CD8-positive, alpha-beta memory T cell (primary cell): ENCODE results near the gene HDGF. TPM values are rescaled to one million over a fixed set of nuclear protein-coding genes. Genes with fewer than 3 reads are reported as not detected.

ENCODE experiments used
- CTCF ChIA-PET: fragments of 350-600 bp; sonication (Branson Sonifier 250); formaldehyde crosslinking; loops from one replicate; lab custom pipeline; 2021; ENCODE audit warnings: antibody characterized with exemption; lab: Charles Lee
- POLR2A ChIA-PET: fragments of 350-600 bp; sonication (Branson Sonifier 250); formaldehyde crosslinking; loops from one replicate; lab custom pipeline; 2021; ENCODE audit warnings: antibody characterized with exemption; lab: Charles Lee
- DNase-seq, 5 donors: peaks; one replicate each; pipeline versions ENCODE4 v3.0.0 to v3.0.0-alpha.2; 2020 to 2022; ENCODE audit warnings: mixed read lengths in 1 of 5
- H3K27ac ChIP-seq: one replicate; pipeline ENCODE4 v1.7.0; 2013; ENCODE audit warnings: low read depth, mild to moderate bottlenecking, low read length, moderate library complexity
- H3K27me3 ChIP-seq: 2 replicates; pipeline ENCODE4 v1.7.0; 2013; ENCODE audit warnings: low read length, mild to moderate bottlenecking; ENCODE audit not compliant: insufficient read depth, poor library complexity, severe bottlenecking
- H3K36me3 ChIP-seq: 2 replicates; pipeline ENCODE4 v1.7.0; 2013; ENCODE audit warnings: mild to moderate bottlenecking, low read length, moderate library complexity; ENCODE audit not compliant: insufficient read depth
- H3K4me1 ChIP-seq: 2 replicates; pipeline ENCODE4 v1.7.0; 2013; ENCODE audit warnings: mild to moderate bottlenecking, low read length, moderate library complexity; ENCODE audit not compliant: insufficient read depth
- H3K4me3 ChIP-seq: 2 replicates; pipeline ENCODE4 v1.7.0; 2013; ENCODE audit warnings: mild to moderate bottlenecking, low read length
- H3K9me3 ChIP-seq: 2 replicates; pipeline ENCODE4 v1.7.0; 2013; ENCODE audit warnings: mild to moderate bottlenecking, low read length
- H3K27ac Mint-ChIP-seq, 8 donors: one replicate each; pipeline ENCODE4 v1.8.0; 2020 to 2021; ENCODE audit warnings: mixed read lengths in 8 of 8, mild to moderate bottlenecking in 6 of 8, inconsistent platforms in 3 of 8, moderate library complexity in 3 of 8
- H3K27me3 Mint-ChIP-seq, 2 donors: one replicate each; pipeline ENCODE4 v1.8.0; 2020 to 2021; ENCODE audit warnings: mixed read lengths in 2 of 2, mild to moderate bottlenecking in 1 of 2, moderate library complexity in 1 of 2
- H3K36me3 Mint-ChIP-seq, 3 donors: one replicate each; pipeline ENCODE4 v1.8.0; 2020 to 2021; ENCODE audit warnings: mixed read lengths in 3 of 3, inconsistent platforms in 1 of 3, mild to moderate bottlenecking in 1 of 3
- H3K4me1 Mint-ChIP-seq, 3 donors: one replicate each; pipeline ENCODE4 v1.8.0; 2020 to 2021; ENCODE audit warnings: mixed read lengths in 3 of 3, inconsistent platforms in 1 of 3, mild to moderate bottlenecking in 1 of 3
- H3K4me3 Mint-ChIP-seq, 7 donors: one replicate each; pipeline ENCODE4 v1.8.0; 2020 to 2021; ENCODE audit warnings: mixed read lengths in 7 of 7, mild to moderate bottlenecking in 6 of 7, moderate library complexity in 4 of 7, inconsistent platforms in 2 of 7
- H3K9me3 Mint-ChIP-seq, 5 donors: one replicate each; pipeline ENCODE4 v1.8.0; 2020 to 2022; ENCODE audit warnings: mixed read lengths in 5 of 5, mild to moderate bottlenecking in 3 of 5, moderate library complexity in 2 of 5, inconsistent platforms in 1 of 5
- polyA plus RNA-seq: library from polyadenylated mRNA; unstranded; fragments of 300-500 nt; fragmentation: Illumina TruSeq; gene quantifications from one replicate; pipeline ENCODE4 v1.2.3, GENCODE V29; 2021
- total RNA-seq, 2 experiments: library from RNA; stranded (reverse); gene quantifications; one replicate each; pipeline ENCODE4 v1.2.3, GENCODE V29; 2021

HDGF gene
- total and polyA plus RNA-seq, 3 experiments from 2014 or later = 46.0 to 299 (median 297) TPM

DNA sequence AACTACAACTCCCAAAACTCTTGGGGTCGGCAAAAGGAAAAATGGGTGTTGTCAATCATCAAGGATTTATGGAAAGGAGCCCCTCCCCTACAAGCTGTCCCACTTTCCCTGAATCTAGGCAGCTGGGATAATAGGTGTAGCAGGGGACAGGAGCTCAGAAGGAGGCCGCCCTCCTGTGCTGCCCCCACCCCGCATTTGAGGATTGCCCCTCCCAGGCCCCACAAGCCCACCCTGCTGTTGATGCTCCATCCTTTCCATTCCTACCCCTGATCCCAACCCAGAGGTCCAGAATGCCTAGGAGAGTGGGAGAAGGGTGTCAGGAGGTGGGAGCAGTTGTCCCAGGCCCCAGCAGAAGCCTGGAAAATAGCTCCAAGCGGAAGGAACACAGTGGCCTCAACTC lies 8.7 kb downstream of the HDGF start:
- H3K27ac Mint-ChIP-seq = peak overlapping the region in 5 of 8 donors; percentile 17 to 99 (median 92)
- peaks cover 42 to 59% (median 56%) of the 10 kb centered on the region in 3 donors for H3K4me1 Mint-ChIP-seq
- no peaks in the 10 kb centered on the region for H3K9me3 Mint-ChIP-seq
- no peak overlapping the region for H3K4me3 ChIP-seq
- no peaks in the 10 kb centered on the region for H3K27me3 ChIP-seq
- peaks cover 7% of the 10 kb centered on the region for H3K36me3 ChIP-seq
- ChIA-PET CTCF (interaction anchor here (7.1 kb wide), 1 partner anchor 16 kb away, joined by 58 read pairs; the partner anchor contains the start of genes ISG20L2 and METTL25B), POLR2A (interaction anchor here (2.9 kb wide), 1 partner anchor 9 kb away, joined by 42 read pairs; the partner anchor contains the start of gene HDGF)
- H3K27ac ChIP-seq = no peak overlapping the region
- peak overlapping the region in 1 of 7 donors; percentile 29 for H3K4me3 Mint-ChIP-seq
- H3K9me3 ChIP-seq = no peaks in the 10 kb centered on the region
- DNase-seq = no peak
- H3K27me3 Mint-ChIP-seq = no peaks in the 10 kb centered on the region
- peaks cover 46% of the 10 kb centered on the region for H3K4me1 ChIP-seq
- H3K36me3 Mint-ChIP-seq = peaks cover 3 to 57% (median 8%) of the 10 kb centered on the region in 3 donors

DNA sequence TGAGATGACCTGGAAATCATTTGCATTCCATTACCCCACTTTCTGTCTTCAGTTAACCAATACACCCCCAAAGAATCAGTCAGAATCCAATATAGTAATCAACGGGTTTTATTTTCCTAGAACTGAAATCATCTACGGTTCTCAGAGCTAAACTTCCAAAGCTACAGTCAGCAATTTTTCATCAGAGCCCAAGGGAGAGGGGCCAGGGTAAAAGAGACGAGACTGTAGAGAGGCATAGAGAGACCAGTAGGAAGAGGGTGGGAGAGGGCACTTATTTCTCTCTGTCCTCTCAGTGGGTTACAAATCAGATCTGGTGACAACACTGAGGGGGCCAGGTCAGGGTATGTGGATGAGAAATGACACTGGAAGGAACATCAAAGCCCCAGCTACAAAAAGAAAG lies 9.5 kb downstream of the HDGF start:
- Histone ChIP-seq H3K27ac (no peak overlapping the region), H3K27me3 (no peaks in the 10 kb centered on the region), H3K9me3 (no peaks in the 10 kb centered on the region), H3K36me3 (peaks cover 15% of the 10 kb centered on the region), H3K4me1 (peaks cover 40% of the 10 kb centered on the region), H3K4me3 (no peak overlapping the region)
- DNase-seq = no peak
- ChIA-PET POLR2A (interaction anchor here (2.1 to 2.9 kb wide), 3 partner anchors 10 to 25 kb away, joined by 42 to 45 read pairs (median 42); partner anchors contain the start of genes HDGF, ISG20L2, METTL25B and PRCC), CTCF (interaction anchor here (1.7 to 7.1 kb wide), 4 partner anchors 10 to 118 kb away, joined by 6 to 58 read pairs (median 12); partner anchors contain the start of genes HDGF, ISG20L2, METTL25B and NTRK1)
- Mint-ChIP-seq H3K27me3 (no peaks in the 10 kb centered on the region), H3K9me3 (no peaks in the 10 kb centered on the region), H3K4me3 (peak overlapping the region in 4 of 7 donors; percentile 2 to 97 (median 24)), H3K27ac (peak overlapping the region; percentile 92 to 99 (median 98)), H3K4me1 (peaks cover 35 to 51% (median 50%) of the 10 kb centered on the region in 3 donors), H3K36me3 (peaks cover 3 to 65% (median 8%) of the 10 kb centered on the region in 3 donors)

DNA sequence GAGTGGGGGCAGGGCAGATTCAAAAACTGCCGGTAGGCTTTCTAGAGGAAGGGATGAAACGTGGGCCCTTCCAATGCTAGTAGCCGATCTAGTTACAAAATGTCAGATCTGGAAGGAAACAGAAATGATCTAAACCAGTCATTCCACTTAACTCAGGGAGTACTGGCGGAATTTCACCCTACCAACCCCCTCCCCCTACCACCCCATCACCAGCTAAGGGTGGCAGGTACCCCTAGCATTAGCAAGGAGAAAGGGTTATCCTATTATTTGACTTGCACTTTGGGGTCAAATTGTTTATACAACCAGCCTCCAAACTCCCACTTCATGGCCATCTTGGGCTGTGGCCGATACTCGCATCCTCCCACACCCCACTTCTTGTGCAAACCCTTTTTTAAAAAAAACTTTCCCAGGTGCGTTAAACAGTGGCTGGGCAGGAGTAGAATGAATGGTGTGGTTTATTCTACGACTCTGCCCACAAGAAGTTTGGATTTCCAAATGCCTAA lies 9.9 kb downstream of the HDGF start:
- ChIA-PET CTCF (interaction anchor here (1.0 to 7.1 kb wide), 9 partner anchors 10 to 133 kb away, joined by 3 to 58 read pairs (median 8); partner anchors contain the start of genes HDGF, ISG20L2, METTL25B and NTRK1), POLR2A (interaction anchor here (2.1 to 2.9 kb wide), 3 partner anchors 10 to 25 kb away, joined by 42 to 45 read pairs (median 42); partner anchors contain the start of genes HDGF, ISG20L2, METTL25B and PRCC)
- Mint-ChIP-seq H3K36me3 (peaks cover 3 to 70% (median 8%) of the 10 kb centered on the region in 3 donors), H3K4me3 (peak overlapping the region; percentile 93 to 97 (median 94)), H3K4me1 (peaks cover 33 to 47% (median 47%) of the 10 kb centered on the region in 3 donors), H3K9me3 (no peaks in the 10 kb centered on the region), H3K27me3 (no peaks in the 10 kb centered on the region), H3K27ac (peak overlapping the region; percentile 92 to 99 (median 98))
- Histone ChIP-seq H3K4me3 (peak overlapping the region; percentile 63), H3K27ac (peak overlapping the region; percentile 58), H3K27me3 (no peaks in the 10 kb centered on the region), H3K9me3 (no peaks in the 10 kb centered on the region), H3K36me3 (peaks cover 18% of the 10 kb centered on the region), H3K4me1 (peaks cover 36% of the 10 kb centered on the region)
- DNase-seq = no peak

DNA sequence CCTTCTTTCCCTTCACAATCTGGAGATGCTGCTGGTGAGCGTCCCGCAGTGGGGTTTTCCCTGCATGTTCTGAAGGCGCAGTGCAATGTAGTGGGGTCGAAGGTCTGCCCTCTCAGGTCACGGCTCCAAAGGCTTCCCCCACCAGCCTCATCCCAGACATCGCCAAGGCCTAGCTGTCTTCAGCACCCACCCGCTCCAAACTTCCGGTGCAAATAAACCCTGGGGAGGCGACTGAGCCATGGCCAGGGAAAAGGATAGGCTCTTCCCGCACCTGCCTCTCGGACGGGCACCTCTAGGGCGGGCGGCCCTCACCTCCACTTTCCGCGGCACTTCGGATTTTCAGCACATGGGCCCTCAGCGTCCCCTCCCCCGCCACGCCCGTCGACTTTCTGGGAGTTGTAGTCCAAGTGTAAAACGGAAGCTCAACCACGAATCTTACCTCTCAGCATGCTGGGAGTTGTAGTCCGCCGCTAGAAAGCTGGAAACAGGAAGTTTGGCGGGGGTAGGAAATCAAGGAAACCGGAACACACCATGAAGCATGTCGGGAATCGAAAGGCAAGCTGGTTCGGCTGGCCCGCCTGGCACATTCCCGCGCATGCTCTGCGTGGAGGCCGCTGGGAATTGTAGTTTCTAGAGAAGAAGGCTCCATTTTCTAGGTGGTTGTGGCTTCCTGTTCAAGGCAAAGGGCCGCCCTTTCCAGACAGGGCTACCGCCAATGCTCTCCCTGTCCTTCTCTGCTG lies 10.6 kb downstream of the HDGF start, which contains the start of gene MRPL24:
Gene MRPL24, minus strand, starts transcription at position 348 of the 740 bp plus-strand sequence. CDS start 2,384 bp downstream, outside the sequence.
- no peaks in the 10 kb centered on the region for H3K27me3 Mint-ChIP-seq
- Histone ChIP-seq H3K4me1 (peaks cover 29% of the 10 kb centered on the region), H3K27me3 (no peaks in the 10 kb centered on the region), H3K27ac (peak within 1 kb of the TSS; percentile 62), H3K36me3 (peaks cover 18% of the 10 kb centered on the region), H3K9me3 (no peaks in the 10 kb centered on the region), H3K4me3 (peak within 1 kb of the TSS; percentile 76)
- H3K9me3 Mint-ChIP-seq = no peaks in the 10 kb centered on the region
- peaks cover 3 to 70% (median 6%) of the 10 kb centered on the region in 3 donors for H3K36me3 Mint-ChIP-seq
- POLR2A ChIA-PET = interaction anchor here (0.6 to 2.9 kb wide), 5 partner anchors 11 to 76 kb away, joined by 3 to 45 read pairs (median 42); partner anchors contain the start of genes HDGF, ISG20L2, METTL25B and PRCC
- H3K4me1 Mint-ChIP-seq = peaks cover 27 to 40% (median 40%) of the 10 kb centered on the region in 3 donors
- H3K4me3 Mint-ChIP-seq = peak within 1 kb of the TSS; percentile 93 to 97 (median 94)
- DNase-seq = peak; percentile 90 to 99 (median 97)
- CTCF ChIA-PET = interaction anchor here (1.0 to 7.1 kb wide), 9 partner anchors 10 to 132 kb away, joined by 3 to 58 read pairs (median 8); partner anchors contain the start of genes HDGF, ISG20L2, METTL25B and NTRK1
- H3K27ac Mint-ChIP-seq = peak within 1 kb of the TSS; percentile 92 to 99 (median 98)

DNA sequence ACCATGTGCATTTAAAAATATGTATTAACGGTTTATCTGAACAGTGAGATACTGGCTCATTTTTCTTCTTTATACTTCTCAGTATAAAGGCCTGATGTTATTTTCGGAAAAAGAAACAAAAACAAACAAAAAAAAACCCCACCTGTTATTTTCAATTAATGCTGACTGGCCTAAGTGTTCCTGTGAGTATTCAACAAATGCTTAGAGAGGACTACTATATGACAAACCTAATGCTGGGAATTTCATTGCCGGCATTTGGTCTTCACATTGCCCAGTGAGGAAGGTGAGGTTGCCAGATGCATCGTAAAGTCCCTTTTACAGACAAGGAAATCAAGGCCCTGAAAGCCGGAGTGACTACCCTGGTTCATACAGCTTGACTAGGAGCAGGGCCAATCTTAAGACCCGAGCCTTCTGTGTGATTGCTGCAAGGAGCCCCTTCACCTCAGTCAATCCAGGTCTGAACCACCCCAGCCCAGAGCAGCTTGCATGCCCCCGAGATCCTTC lies 11.2 kb downstream of the HDGF start:
- H3K4me3 Mint-ChIP-seq = peak overlapping the region; percentile 93 to 97 (median 94)
- no peak for DNase-seq
- Histone ChIP-seq H3K4me3 (peak overlapping the region; percentile 76), H3K9me3 (no peaks in the 10 kb centered on the region), H3K27ac (peak overlapping the region; percentile 62), H3K27me3 (no peaks in the 10 kb centered on the region), H3K4me1 (peaks cover 23% of the 10 kb centered on the region), H3K36me3 (peaks cover 18% of the 10 kb centered on the region)
- ChIA-PET POLR2A (interaction anchor here (0.6 to 2.9 kb wide), 5 partner anchors 11 to 76 kb away, joined by 3 to 45 read pairs (median 42); partner anchors contain the start of genes HDGF, ISG20L2, METTL25B and PRCC), CTCF (interaction anchor here (1.0 to 7.1 kb wide), 9 partner anchors 10 to 132 kb away, joined by 3 to 58 read pairs (median 8); partner anchors contain the start of genes HDGF, ISG20L2, METTL25B and NTRK1)
- H3K27ac Mint-ChIP-seq = peak overlapping the region; percentile 92 to 99 (median 98)
- peaks cover 21 to 34% (median 34%) of the 10 kb centered on the region in 3 donors for H3K4me1 Mint-ChIP-seq
- H3K36me3 Mint-ChIP-seq = peaks cover 3 to 70% (median 5%) of the 10 kb centered on the region in 3 donors
- H3K9me3 Mint-ChIP-seq = no peaks in the 10 kb centered on the region
- no peaks in the 10 kb centered on the region for H3K27me3 Mint-ChIP-seq

DNA sequence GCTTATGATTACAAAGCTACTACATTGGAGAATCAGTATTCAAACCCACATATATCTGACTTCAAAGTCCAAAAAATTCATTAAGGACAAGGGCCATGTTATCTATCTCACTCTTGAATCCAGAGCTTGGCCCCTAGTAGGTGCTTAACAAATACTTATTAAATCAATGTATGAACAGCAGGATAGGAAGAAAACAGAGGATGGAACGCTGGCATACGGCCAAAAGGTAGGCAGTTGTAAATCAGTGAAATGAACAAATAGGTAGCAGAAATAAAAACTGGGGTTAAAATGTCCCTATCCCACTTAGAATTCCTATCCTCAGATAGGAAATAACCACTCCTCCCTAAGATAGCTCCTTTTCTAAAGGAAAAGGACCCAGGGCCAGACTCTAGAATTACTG lies 12.6 kb downstream of the HDGF start:
- Histone ChIP-seq H3K4me3 (no peak overlapping the region), H3K36me3 (peaks cover 18% of the 10 kb centered on the region), H3K9me3 (no peaks in the 10 kb centered on the region), H3K27ac (no peak overlapping the region), H3K4me1 (peaks cover 23% of the 10 kb centered on the region), H3K27me3 (no peaks in the 10 kb centered on the region)
- no peak for DNase-seq
- H3K4me1 Mint-ChIP-seq = peaks cover 19 to 34% (median 31%) of the 10 kb centered on the region in 3 donors
- peak overlapping the region in 4 of 7 donors; percentile 27 to 56 (median 50) for H3K4me3 Mint-ChIP-seq
- ChIA-PET POLR2A (interaction anchor here (1.5 kb wide), 1 partner anchor 10 kb away, joined by 12 read pairs; the partner anchor contains the start of genes ISG20L2 and METTL25B), CTCF (interaction anchor here (1.2 to 7.1 kb wide), 3 partner anchors 12 to 49 kb away, joined by 3 to 58 read pairs (median 16); partner anchors contain the start of genes ISG20L2 and METTL25B)
- H3K9me3 Mint-ChIP-seq = no peaks in the 10 kb centered on the region
- H3K36me3 Mint-ChIP-seq = peaks cover 3 to 63% (median 5%) of the 10 kb centered on the region in 3 donors
- H3K27ac Mint-ChIP-seq = peak overlapping the region in 6 of 8 donors; percentile 40 to 87 (median 60)
- H3K27me3 Mint-ChIP-seq = no peaks in the 10 kb centered on the region

DNA sequence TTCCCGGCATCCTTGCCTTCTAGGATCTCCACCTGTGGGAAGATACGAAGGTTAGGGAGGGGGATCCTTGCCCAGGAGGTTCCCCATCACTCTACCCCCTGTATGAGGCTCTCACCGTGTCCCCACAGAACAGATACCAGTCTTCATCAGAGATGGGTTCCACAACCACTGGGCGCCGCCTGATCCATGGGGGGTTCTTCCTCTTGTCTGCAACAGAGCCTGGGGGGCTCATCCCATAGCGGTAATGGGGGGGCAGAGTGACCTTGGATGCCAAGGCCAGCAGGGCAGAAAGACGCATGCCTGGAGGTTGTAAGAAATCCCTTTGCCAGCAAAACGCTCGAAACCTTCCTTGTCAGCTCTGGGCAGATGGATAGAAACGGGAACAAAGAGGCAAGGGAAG lies 13.1 kb downstream of the HDGF start:
- no peaks in the 10 kb centered on the region for H3K27me3 Mint-ChIP-seq
- no peak overlapping the region for H3K27ac ChIP-seq
- no peaks in the 10 kb centered on the region for H3K9me3 Mint-ChIP-seq
- ChIA-PET POLR2A (interaction anchor here (1.5 kb wide), 1 partner anchor 9 kb away, joined by 12 read pairs; the partner anchor contains the start of genes ISG20L2 and METTL25B), CTCF (interaction anchor here (1.2 to 7.1 kb wide), 3 partner anchors 12 to 49 kb away, joined by 3 to 58 read pairs (median 16); partner anchors contain the start of genes ISG20L2 and METTL25B)
- no peaks in the 10 kb centered on the region for H3K9me3 ChIP-seq
- H3K4me1 Mint-ChIP-seq = peaks cover 19 to 34% (median 31%) of the 10 kb centered on the region in 3 donors
- H3K36me3 Mint-ChIP-seq = peaks cover 3 to 61% (median 5%) of the 10 kb centered on the region in 3 donors
- H3K4me3 Mint-ChIP-seq = peak overlapping the region in 1 of 7 donors; percentile 55
- DNase-seq = no peak
- H3K27me3 ChIP-seq = no peaks in the 10 kb centered on the region
- peak overlapping the region in 6 of 8 donors; percentile 24 to 65 (median 39) for H3K27ac Mint-ChIP-seq
- H3K4me1 ChIP-seq = peaks cover 23% of the 10 kb centered on the region
- H3K4me3 ChIP-seq = no peak overlapping the region
- H3K36me3 ChIP-seq = peaks cover 18% of the 10 kb centered on the region
